ENCODE measurements around the gene PPFIA3. TPM values are rescaled to one million over a fixed set of nuclear protein-coding genes. Genes with fewer than 3 reads are reported as not detected.

Gene PPFIA3
- polyA plus RNA-seq, 4 donors, result 2.8 to 48.6 (median 30.1) TPM

GRCh38 chr19:49160450-49161189 lies 41.3 kb downstream of the PPFIA3 start:
- peak; percentile 34 to 77 for DNase-seq
- 57 to 80% (median 66%) methylated on average over 13 of the region's 13 CpGs for WGBS, 3 donors
- Histone ChIP-seq H3K27ac (ENCODE audit: low read depth in 1 of 3, low read length in 2 of 3) (peak overlapping the region in 2 of 3 donors; percentile 8 to 17), H3K4me3 (ENCODE audit: low read depth in 1 of 3, low read length in 3 of 3) (peak overlapping the region in 1 of 3 donors; percentile 14), H3K36me3 (ENCODE audit: control insufficient read depth in 3 of 3, insufficient read depth in 2 of 3, low read depth in 1 of 3, low read length in 3 of 3) (peaks cover 0 to 2% (median 0%) of the 10 kb centered on the region in 3 donors), H3K27me3 (ENCODE audit: control insufficient read depth in 3 of 3, insufficient read depth in 3 of 3, low read length in 3 of 3) (peaks cover 0 to 54% (median 0%) of the 10 kb centered on the region in 3 donors), H3K4me1 (ENCODE audit: control insufficient read depth in 3 of 3, insufficient read depth in 2 of 3, low read depth in 1 of 3, low read length in 2 of 3) (peaks cover 0 to 11% (median 2%) of the 10 kb centered on the region in 3 donors), H3K9me3 (ENCODE audit: control insufficient read depth in 2 of 2, insufficient read depth in 1 of 2, low read depth in 1 of 2, low read length in 1 of 2) (no peaks in the 10 kb centered on the region)
- no peak for FAIRE-seq

- peak overlapping the region in 1 of 3 donors; percentile 21 for H3K27ac ChIP-seq (ENCODE audit: low read depth in 1 of 3, low read length in 2 of 3)
- no peak for FAIRE-seq
Observed at GRCh38 chr19:49161987-49162386, 42.6 kb downstream of the PPFIA3 start.

GRCh38 chr19:49165111-49165750 lies 45.9 kb downstream of the PPFIA3 start:
- H3K9me3 ChIP-seq (ENCODE audit: control insufficient read depth in 2 of 2, insufficient read depth in 1 of 2, low read depth in 1 of 2, low read length in 1 of 2), result no peaks in the 10 kb centered on the region
- WGBS, 3 donors, result 51 to 61% (median 55%) methylated on average over 24 of the region's 24 CpGs
- no peak overlapping the region for H3K4me3 ChIP-seq (ENCODE audit: low read depth in 1 of 3, low read length in 3 of 3)
- peaks cover 0 to 5% (median 2%) of the 10 kb centered on the region in 3 donors for H3K36me3 ChIP-seq (ENCODE audit: control insufficient read depth in 3 of 3, insufficient read depth in 2 of 3, low read depth in 1 of 3, low read length in 3 of 3)
- peak overlapping the region in 2 of 3 donors; percentile 17 to 64 for H3K27ac ChIP-seq (ENCODE audit: low read depth in 1 of 3, low read length in 2 of 3)
- peak in 1 of 2 donors; percentile 32 for DNase-seq
- no peak for FAIRE-seq
- peaks cover 0 to 4% (median 2%) of the 10 kb centered on the region in 3 donors for H3K4me1 ChIP-seq (ENCODE audit: control insufficient read depth in 3 of 3, insufficient read depth in 2 of 3, low read depth in 1 of 3, low read length in 2 of 3)
- H3K27me3 ChIP-seq (ENCODE audit: control insufficient read depth in 3 of 3, insufficient read depth in 3 of 3, low read length in 3 of 3), result peaks cover 0 to 43% (median 0%) of the 10 kb centered on the region in 3 donors

More at GRCh38 chr19:49161987-49162386, 42.6 kb downstream of the PPFIA3 start:
- 23 to 41% (median 28%) methylated on average over 4 of the region's 4 CpGs for WGBS, 3 donors
- H3K9me3 ChIP-seq (ENCODE audit: control insufficient read depth in 2 of 2, insufficient read depth in 1 of 2, low read depth in 1 of 2, low read length in 1 of 2), result no peaks in the 10 kb centered on the region
- H3K4me3 ChIP-seq (ENCODE audit: low read depth in 1 of 3, low read length in 3 of 3), result no peak overlapping the region
- H3K4me1 ChIP-seq (ENCODE audit: control insufficient read depth in 3 of 3, insufficient read depth in 2 of 3, low read depth in 1 of 3, low read length in 2 of 3), result peaks cover 2 to 11% (median 4%) of the 10 kb centered on the region in 3 donors
- H3K27me3 ChIP-seq (ENCODE audit: control insufficient read depth in 3 of 3, insufficient read depth in 3 of 3, low read length in 3 of 3), result peaks cover 0 to 54% (median 0%) of the 10 kb centered on the region in 3 donors
- H3K36me3 ChIP-seq (ENCODE audit: control insufficient read depth in 3 of 3, insufficient read depth in 2 of 3, low read depth in 1 of 3, low read length in 3 of 3), result peaks cover 0 to 2% (median 0%) of the 10 kb centered on the region in 3 donors
- DNase-seq, result peak in 1 of 2 donors; percentile 46

GRCh38 chr19:49165865-49166301 lies 46.5 kb downstream of the PPFIA3 start:
- no peak for FAIRE-seq
- Histone ChIP-seq H3K4me3 (ENCODE audit: low read depth in 1 of 3, low read length in 3 of 3) (no peak overlapping the region), H3K27me3 (ENCODE audit: control insufficient read depth in 3 of 3, insufficient read depth in 3 of 3, low read length in 3 of 3) (peaks cover 0 to 41% (median 0%) of the 10 kb centered on the region in 3 donors), H3K36me3 (ENCODE audit: control insufficient read depth in 3 of 3, insufficient read depth in 2 of 3, low read depth in 1 of 3, low read length in 3 of 3) (peaks cover 0 to 5% (median 2%) of the 10 kb centered on the region in 3 donors), H3K9me3 (ENCODE audit: control insufficient read depth in 2 of 2, insufficient read depth in 1 of 2, low read depth in 1 of 2, low read length in 1 of 2) (no peaks in the 10 kb centered on the region), H3K27ac (ENCODE audit: low read depth in 1 of 3, low read length in 2 of 3) (peak overlapping the region in 1 of 3 donors; percentile 64), H3K4me1 (ENCODE audit: control insufficient read depth in 3 of 3, insufficient read depth in 2 of 3, low read depth in 1 of 3, low read length in 2 of 3) (peaks cover 2 to 4% (median 2%) of the 10 kb centered on the region in 3 donors)
- no peak for DNase-seq
- WGBS, 3 donors, result 55 to 79% (median 69%) methylated on average over 18 to 30 of the region's 30 CpGs

- no peak for FAIRE-seq
- H3K27ac ChIP-seq (ENCODE audit: low read depth in 1 of 3, low read length in 2 of 3), result no peak overlapping the region
- WGBS, 3 donors, result 83 to 88% (median 85%) methylated on average over 22 to 25 of the region's 25 CpGs
- H3K4me1 ChIP-seq (ENCODE audit: control insufficient read depth in 3 of 3, insufficient read depth in 2 of 3, low read depth in 1 of 3, low read length in 2 of 3), result peaks cover 0 to 4% (median 2%) of the 10 kb centered on the region in 3 donors
- H3K27me3 ChIP-seq (ENCODE audit: control insufficient read depth in 3 of 3, insufficient read depth in 3 of 3, low read length in 3 of 3), result peaks cover 0 to 46% (median 0%) of the 10 kb centered on the region in 3 donors
- peaks cover 5 to 10% (median 9%) of the 10 kb centered on the region in 3 donors for H3K36me3 ChIP-seq (ENCODE audit: control insufficient read depth in 3 of 3, insufficient read depth in 2 of 3, low read depth in 1 of 3, low read length in 3 of 3)
- no peaks in the 10 kb centered on the region for H3K9me3 ChIP-seq (ENCODE audit: control insufficient read depth in 2 of 2, insufficient read depth in 1 of 2, low read depth in 1 of 2, low read length in 1 of 2)
- DNase-seq, result no peak
- H3K4me3 ChIP-seq (ENCODE audit: low read depth in 1 of 3, low read length in 3 of 3), result no peak overlapping the region
Observed at GRCh38 chr19:49167857-49168409, 48.6 kb downstream of the PPFIA3 start.

- no peak for DNase-seq
- Histone ChIP-seq H3K27me3 (ENCODE audit: control insufficient read depth in 3 of 3, insufficient read depth in 3 of 3, low read length in 3 of 3) (peaks cover 0 to 45% (median 0%) of the 10 kb centered on the region in 3 donors), H3K9me3 (ENCODE audit: control insufficient read depth in 2 of 2, insufficient read depth in 1 of 2, low read depth in 1 of 2, low read length in 1 of 2) (no peaks in the 10 kb centered on the region), H3K27ac (ENCODE audit: low read depth in 1 of 3, low read length in 2 of 3) (no peak overlapping the region), H3K4me1 (ENCODE audit: control insufficient read depth in 3 of 3, insufficient read depth in 2 of 3, low read depth in 1 of 3, low read length in 2 of 3) (peaks cover 0 to 4% (median 2%) of the 10 kb centered on the region in 3 donors), H3K36me3 (ENCODE audit: control insufficient read depth in 3 of 3, insufficient read depth in 2 of 3, low read depth in 1 of 3, low read length in 3 of 3) (peaks cover 5 to 10% (median 10%) of the 10 kb centered on the region in 3 donors), H3K4me3 (ENCODE audit: low read depth in 1 of 3, low read length in 3 of 3) (no peak overlapping the region)
- no peak for FAIRE-seq
- 89 to 94% (median 91%) methylated on average over 23 of the region's 23 CpGs for WGBS, 3 donors
Observed at GRCh38 chr19:49168421-49168820, 49.1 kb downstream of the PPFIA3 start.

- no peaks in the 10 kb centered on the region for H3K9me3 ChIP-seq (ENCODE audit: control insufficient read depth in 2 of 2, insufficient read depth in 1 of 2, low read depth in 1 of 2, low read length in 1 of 2)
- H3K36me3 ChIP-seq (ENCODE audit: control insufficient read depth in 3 of 3, insufficient read depth in 2 of 3, low read depth in 1 of 3, low read length in 3 of 3), result peaks cover 5 to 15% (median 12%) of the 10 kb centered on the region in 3 donors
- WGBS, 3 donors, result 95 to 98% (median 97%) methylated on average over 2 of the region's 2 CpGs
- peaks cover 0 to 34% (median 0%) of the 10 kb centered on the region in 3 donors for H3K27me3 ChIP-seq (ENCODE audit: control insufficient read depth in 3 of 3, insufficient read depth in 3 of 3, low read length in 3 of 3)
- no peak overlapping the region for H3K27ac ChIP-seq (ENCODE audit: low read depth in 1 of 3, low read length in 2 of 3)
- H3K4me3 ChIP-seq (ENCODE audit: low read depth in 1 of 3, low read length in 3 of 3), result no peak overlapping the region
- DNase-seq (no peak), FAIRE-seq (no peak)
- peaks cover 0 to 2% (median 0%) of the 10 kb centered on the region in 3 donors for H3K4me1 ChIP-seq (ENCODE audit: control insufficient read depth in 3 of 3, insufficient read depth in 2 of 3, low read depth in 1 of 3, low read length in 2 of 3)
Observed at GRCh38 chr19:49173198-49173597, 53.9 kb downstream of the PPFIA3 start.

GRCh38 chr19:49180659-49181058 lies 61.3 kb downstream of the PPFIA3 start:
- H3K36me3 ChIP-seq (ENCODE audit: control insufficient read depth in 3 of 3, insufficient read depth in 2 of 3, low read depth in 1 of 3, low read length in 3 of 3), result peaks cover 3 to 11% (median 11%) of the 10 kb centered on the region in 3 donors

More at GRCh38 chr19:49180659-49181058, 61.3 kb downstream of the PPFIA3 start:
- DNase-seq (no peak), FAIRE-seq (no peak)
- H3K27ac ChIP-seq (ENCODE audit: low read depth in 1 of 3, low read length in 2 of 3), result no peak overlapping the region
- H3K4me3 ChIP-seq (ENCODE audit: low read depth in 1 of 3, low read length in 3 of 3), result no peak overlapping the region
- H3K4me1 ChIP-seq (ENCODE audit: control insufficient read depth in 3 of 3, insufficient read depth in 2 of 3, low read depth in 1 of 3, low read length in 2 of 3), result no peaks in the 10 kb centered on the region
- 90 to 96% (median 92%) methylated on average over 4 of the region's 4 CpGs for WGBS, 3 donors
- H3K27me3 ChIP-seq (ENCODE audit: control insufficient read depth in 3 of 3, insufficient read depth in 3 of 3, low read length in 3 of 3), result peaks cover 0 to 15% (median 0%) of the 10 kb centered on the region in 3 donors
- H3K9me3 ChIP-seq (ENCODE audit: control insufficient read depth in 2 of 2, insufficient read depth in 1 of 2, low read depth in 1 of 2, low read length in 1 of 2), result peaks cover 0 to 16% of the 10 kb centered on the region in 2 donors

All from small intestine (tissue), 7 donors.